WTC11 (cell line): ENCODE results near the gene RNASE7.

ENCODE experiments used
- CTCF ChIP-seq: fragments of 200-600 bp; IDR thresholded peaks from 2 replicates; pipeline ENCODE4 v1.8.0; 2022; ENCODE audit warnings: antibody characterized with exemption
- ZNF423 ChIP-seq: fragments of 250-450 bp; sonication (Bioruptor Pico); IDR thresholded peaks from 2 replicates; pipeline ENCODE4 v2.1.2; 2022; ENCODE audit warnings: mild to moderate bottlenecking, moderate library complexity

GRCh38 chr14:21036751-21037150, 5.4 kb upstream of the RNASE7 start:
- TF ChIP-seq CTCF: no peak
- no peak for TF ChIP-seq ZNF423 (CRISPR knock-in tag)
